Activated naive CD8-positive, alpha-beta T cell (primary cell): Measurements from ENCODE around the gene IMPDH1.
"Not testable (repeated sequence)": the region's sequence is repeated elsewhere in the genome, so short reads cannot be mapped to it uniquely, and the experiment has no call there.

Experiments used
- H3K27ac Mint-ChIP-seq: one replicate; pipeline ENCODE4 v1.8.0; 2021; ENCODE audit warnings: mixed read lengths
- H3K27me3 Mint-ChIP-seq: one replicate; pipeline ENCODE4 v1.8.0; 2021; ENCODE audit warnings: mixed read lengths
- H3K36me3 Mint-ChIP-seq: one replicate; pipeline ENCODE4 v1.8.0; 2021; ENCODE audit warnings: mixed read lengths
- H3K4me1 Mint-ChIP-seq: one replicate; pipeline ENCODE4 v1.8.0; 2021; ENCODE audit warnings: low read depth, mixed read lengths
- H3K4me3 Mint-ChIP-seq: one replicate; pipeline ENCODE4 v1.8.0; 2021; ENCODE audit warnings: mild to moderate bottlenecking, mixed read lengths
- H3K9me3 Mint-ChIP-seq: one replicate; pipeline ENCODE4 v1.8.0; 2021; ENCODE audit warnings: low read depth, mixed read lengths

The IMPDH1 gene

GRCh38 chr7:128409596-128410450 is at the start of gene IMPDH1:
IMPDH1 (minus strand) TSS chr7:128409982; CDS start chr7:128409901, 81 bp downstream.
- Mint-ChIP-seq H3K27ac (peak within 1 kb of the TSS; percentile 50), H3K36me3 (no peaks in the 10 kb centered on the region), H3K4me3 (peak within 1 kb of the TSS; percentile 89), H3K9me3 (no peaks in the 10 kb centered on the region), H3K4me1 (peaks cover 28% of the 10 kb centered on the region), H3K27me3 (no peaks in the 10 kb centered on the region)

GRCh38 chr7:128459394-128459878 is 49.7 kb upstream of the IMPDH1 start:
- no peaks in the 10 kb centered on the region for H3K27me3 Mint-ChIP-seq
- H3K36me3 Mint-ChIP-seq, result peaks cover 8% of the 10 kb centered on the region
- peak overlapping the region; percentile 81 for H3K27ac Mint-ChIP-seq
- H3K4me1 Mint-ChIP-seq, result peaks cover 34% of the 10 kb centered on the region
- H3K9me3 Mint-ChIP-seq, result no peaks in the 10 kb centered on the region
- peak overlapping the region; percentile 46 for H3K4me3 Mint-ChIP-seq

GRCh38 chr7:128458956-128459355 is 49.2 kb upstream of the IMPDH1 start:
- peak overlapping the region; percentile 98 for H3K27ac Mint-ChIP-seq
- H3K9me3 Mint-ChIP-seq, result no peaks in the 10 kb centered on the region
- H3K4me1 Mint-ChIP-seq, result peaks cover 34% of the 10 kb centered on the region

GRCh38 chr7:128457385-128457784 is 47.6 kb upstream of the IMPDH1 start:
- peaks cover 36% of the 10 kb centered on the region for H3K4me1 Mint-ChIP-seq

More at GRCh38 chr7:128458956-128459355, 49.2 kb upstream of the IMPDH1 start:
- H3K27me3 Mint-ChIP-seq, result no peaks in the 10 kb centered on the region
- H3K4me3 Mint-ChIP-seq, result peak overlapping the region; percentile 95
- peaks cover 8% of the 10 kb centered on the region for H3K36me3 Mint-ChIP-seq

GRCh38 chr7:128456255-128456725 is 46.5 kb upstream of the IMPDH1 start:
- peaks cover 47% of the 10 kb centered on the region for H3K4me1 Mint-ChIP-seq
- H3K36me3 Mint-ChIP-seq, result peaks cover 8% of the 10 kb centered on the region

More at GRCh38 chr7:128457385-128457784, 47.6 kb upstream of the IMPDH1 start:
- peak overlapping the region; percentile 95 for H3K4me3 Mint-ChIP-seq
- H3K27me3 Mint-ChIP-seq, H3K27ac Mint-ChIP-seq, H3K36me3 Mint-ChIP-seq, H3K9me3 Mint-ChIP-seq: not testable (repeated sequence)

GRCh38 chr7:128455543-128456254 is 45.9 kb upstream of the IMPDH1 start, which contains the start of gene HILPDA:
HILPDA (plus strand) TSS chr7:128455878; CDS start chr7:128457269, 1,391 bp downstream.
- Mint-ChIP-seq H3K9me3 (no peaks in the 10 kb centered on the region), H3K4me3 (peak within 1 kb of the TSS; percentile 95), H3K4me1 (peaks cover 47% of the 10 kb centered on the region), H3K36me3 (peaks cover 8% of the 10 kb centered on the region), H3K27me3 (no peaks in the 10 kb centered on the region), H3K27ac (peak within 1 kb of the TSS; percentile 99)

More at GRCh38 chr7:128456255-128456725, 46.5 kb upstream of the IMPDH1 start:
- Mint-ChIP-seq H3K27ac (peak overlapping the region; percentile 89), H3K9me3 (no peaks in the 10 kb centered on the region), H3K4me3 (peak overlapping the region; percentile 95), H3K27me3 (no peaks in the 10 kb centered on the region)

GRCh38 chr7:128454808-128455542 is 45.2 kb upstream of the IMPDH1 start:
- H3K27me3 Mint-ChIP-seq, result no peaks in the 10 kb centered on the region
- peak overlapping the region; percentile 99 for H3K27ac Mint-ChIP-seq
- peaks cover 51% of the 10 kb centered on the region for H3K4me1 Mint-ChIP-seq
- peak overlapping the region; percentile 95 for H3K4me3 Mint-ChIP-seq
- no peaks in the 10 kb centered on the region for H3K9me3 Mint-ChIP-seq
- peaks cover 8% of the 10 kb centered on the region for H3K36me3 Mint-ChIP-seq

- Mint-ChIP-seq H3K4me1 (peaks cover 43% of the 10 kb centered on the region), H3K4me3 (peak overlapping the region; percentile 3), H3K9me3 (no peaks in the 10 kb centered on the region), H3K36me3 (peaks cover 8% of the 10 kb centered on the region), H3K27me3 (no peaks in the 10 kb centered on the region), H3K27ac (peak overlapping the region; percentile 16)
These were observed 44.3 kb upstream of the IMPDH1 start for GRCh38 chr7:128453836-128454804.

- Mint-ChIP-seq H3K27ac (peak overlapping the region; percentile 30), H3K9me3 (no peaks in the 10 kb centered on the region), H3K27me3 (no peaks in the 10 kb centered on the region), H3K4me3 (no peak overlapping the region), H3K36me3 (peaks cover 3% of the 10 kb centered on the region), H3K4me1 (peaks cover 34% of the 10 kb centered on the region)
These were observed 42.8 kb upstream of the IMPDH1 start for GRCh38 chr7:128452552-128452951.

GRCh38 chr7:128450913-128451312 is 41.1 kb upstream of the IMPDH1 start:
- no peak overlapping the region for H3K4me3 Mint-ChIP-seq

GRCh38 chr7:128450409-128450808 is 40.6 kb upstream of the IMPDH1 start:
- Mint-ChIP-seq H3K9me3 (no peaks in the 10 kb centered on the region), H3K27ac (peak overlapping the region; percentile 43), H3K27me3 (no peaks in the 10 kb centered on the region), H3K4me1 (peaks cover 28% of the 10 kb centered on the region), H3K4me3 (no peak overlapping the region), H3K36me3 (no peaks in the 10 kb centered on the region)

More at GRCh38 chr7:128450913-128451312, 41.1 kb upstream of the IMPDH1 start:
- Mint-ChIP-seq H3K9me3 (no peaks in the 10 kb centered on the region), H3K4me1 (peaks cover 29% of the 10 kb centered on the region), H3K36me3 (no peaks in the 10 kb centered on the region), H3K27me3 (no peaks in the 10 kb centered on the region), H3K27ac (no peak overlapping the region)

GRCh38 chr7:128448751-128449302 is 39.0 kb upstream of the IMPDH1 start:
- no peaks in the 10 kb centered on the region for H3K9me3 Mint-ChIP-seq
- H3K27ac Mint-ChIP-seq, result no peak overlapping the region
- peaks cover 22% of the 10 kb centered on the region for H3K4me1 Mint-ChIP-seq
- H3K4me3 Mint-ChIP-seq, result no peak overlapping the region
- H3K36me3 Mint-ChIP-seq, result no peaks in the 10 kb centered on the region
- no peaks in the 10 kb centered on the region for H3K27me3 Mint-ChIP-seq

- Mint-ChIP-seq H3K27me3 (no peaks in the 10 kb centered on the region), H3K36me3 (no peaks in the 10 kb centered on the region), H3K27ac (no peak overlapping the region), H3K4me1 (peaks cover 22% of the 10 kb centered on the region), H3K9me3 (no peaks in the 10 kb centered on the region), H3K4me3 (no peak overlapping the region)
These were observed 38.3 kb upstream of the IMPDH1 start for GRCh38 chr7:128447941-128448564.
